ENCODE data around the gene CCDC69. TPM values are rescaled to one million over a fixed set of nuclear protein-coding genes. Genes with fewer than 3 reads are reported as not detected.

Gene CCDC69
- total and polyA plus RNA-seq, 2 of the 8 experiments (the other 6 are each of a cell fraction or from before 2014, with no cell fraction given): 8.4 to 10.8 TPM

- Histone ChIP-seq H3K79me1 (ENCODE audit: low read depth, low read length) (no peaks in the 10 kb centered on the region), H2BK120ac (replicated peaks; ENCODE audit: low read depth, low read length) (no peak overlapping the region), H3K4me2 (ENCODE audit: insufficient read depth in 1 of 2, low read depth in 2 of 2, low read length in 2 of 2) (no peak overlapping the region), H4K91ac (replicated peaks; ENCODE audit: insufficient read length, low read length) (no peak overlapping the region), H3K36me3 (ENCODE audit: control insufficient read depth in 2 of 4, insufficient read depth in 4 of 4, low read length in 3 of 4) (no peaks in the 10 kb centered on the region), H3K9me3 (ENCODE audit: insufficient read depth in 2 of 2, low read depth in 1 of 2, low read length in 1 of 2) (no peaks in the 10 kb centered on the region), H2BK12ac (ENCODE audit: low read depth, low read length) (no peak overlapping the region), H4K5ac (ENCODE audit: insufficient read length, low read depth, low read length) (no peak overlapping the region), H3K27ac (ENCODE audit: low read depth, low read length) (no peak overlapping the region), H2AK5ac (ENCODE audit: low read depth, low read length) (no peak overlapping the region), H3K56ac (replicated peaks; ENCODE audit: insufficient read length, low read depth, low read length) (no peak overlapping the region), H2AFZ (ENCODE audit: low read length) (no peak overlapping the region), H3K27me3 (replicated peaks in 1 of 4; ENCODE audit: control insufficient read depth in 3 of 4, extremely low read depth in 1 of 4, insufficient read depth in 3 of 4, low read length in 3 of 4) (no peaks in the 10 kb centered on the region), H3K4me3 (ENCODE audit: extremely low read depth in 1 of 4, insufficient read depth in 2 of 4, low read depth in 3 of 4, low read length in 4 of 4) (no peak overlapping the region), H4K20me1 (replicated peaks in 1 of 2; ENCODE audit: control insufficient read depth in 1 of 2, insufficient read depth in 2 of 2, low read length in 2 of 2) (no peaks in the 10 kb centered on the region), H2BK5ac (ENCODE audit: low read depth, low read length) (no peak overlapping the region), H3K14ac (ENCODE audit: insufficient read length) (no peak overlapping the region), H3K4me1 (replicated peaks in 1 of 4; ENCODE audit: control insufficient read depth in 3 of 4, insufficient read depth in 4 of 4, low read length in 3 of 4) (peaks cover 0 to 3% (median 0%) of the 10 kb centered on the region in 4 experiments; a peak in 2 of 7 replicates), H3K18ac (ENCODE audit: extremely low read depth, low read length) (no peak overlapping the region), H4K8ac (ENCODE audit: extremely low read depth, insufficient read depth, low read length) (no peak overlapping the region), H2BK20ac (ENCODE audit: low read length) (no peak overlapping the region), H3K23ac (ENCODE audit: insufficient read length) (no peak overlapping the region), H3K4ac (replicated peaks; ENCODE audit: insufficient read length, low read depth, low read length) (no peak overlapping the region), H3K9ac (replicated peaks in 1 of 4; ENCODE audit: extremely low read depth in 1 of 4, low read depth in 3 of 4, low read length in 3 of 4) (no peak overlapping the region), H2BK15ac (ENCODE audit: low read length) (no peak overlapping the region), H3K23me2 (ENCODE audit: low read depth, low read length) (no peaks in the 10 kb centered on the region), H3K79me2 (ENCODE audit: control insufficient read depth in 1 of 2, insufficient read depth in 2 of 2, low read length in 2 of 2) (no peaks in the 10 kb centered on the region)
- no peak for TF ChIP-seq POLR2A (IDR thresholded peaks at IDR 0.05; ENCODE audit: control extremely low read depth in 1 of 2, low read depth in 2 of 2, low read length in 2 of 2)
- TF ChIP-seq RNF2 (IDR thresholded peaks at IDR 0.05; ENCODE audit: borderline replicate concordance, low read depth, low read length, missing control alignments, poor library complexity, severe bottlenecking): no peak
- DNase-seq (ENCODE audit: low read depth in 1 of 2, low spot score in 2 of 2) (no peak), FAIRE-seq (no peak)
- POLR2A ChIA-PET (ENCODE audit: partially characterized antibody): interaction anchor here (0.6 to 1.9 kb wide), 2 partner anchors 10 to 103 kb away, joined by 3 to 7 read pairs; no protein-coding TSS in a partner anchor
- CTCF ChIA-PET (ENCODE audit: partially characterized antibody): interaction anchor here (1.0 to 4.8 kb wide), 3 partner anchors 11 to 88 kb away, joined by 3 to 75 read pairs (median 7); no protein-coding TSS in a partner anchor
- WGBS, 2 experiments (ENCODE audit: extremely low coverage in 1 of 2, insufficient coverage in 1 of 2, insufficient read length in 1 of 2, insufficient replicate concordance in 2 of 2, low coverage in 1 of 2, low lambda C conversion rate in 2 of 2, missing lambda C conversion rate in 1 of 2): 88% methylated on average over 2 of the region's 2 CpGs; no CpG with 5 or more reads in 1 of the 2 experiments
Observed at GRCh38 chr5:151228986-151229385, 5.1 kb upstream of the CCDC69 start.
